HFFc6 (cell line): Measurements from ENCODE around the gene TBC1D2B. TPM values are rescaled to one million over a fixed set of nuclear protein-coding genes. Genes with fewer than 3 reads are reported as not detected.
"Not testable (repeated sequence)": the region's sequence is repeated elsewhere in the genome, so short reads cannot be mapped to it uniquely, and the experiment has no call there.

Experiments used
- DNase-seq: peaks from one replicate; pipeline ENCODE4 v3.0.0-alpha.2; 2018
- H3K27ac Mint-ChIP-seq: 2 replicates; pipeline ENCODE4 v1.8.0; 2020; ENCODE audit warnings: mild to moderate bottlenecking, mixed read lengths
- H3K27me3 Mint-ChIP-seq: 2 replicates; pipeline ENCODE4 v1.8.0; 2021; ENCODE audit warnings: mild to moderate bottlenecking, moderate library complexity, mixed read lengths; ENCODE audit not compliant: insufficient read depth
- H3K36me3 Mint-ChIP-seq: 2 replicates; pipeline ENCODE4 v1.8.0; 2021; ENCODE audit warnings: low read depth, mixed read lengths
- H3K4me1 Mint-ChIP-seq: 2 replicates; pipeline ENCODE4 v1.8.0; 2020; ENCODE audit warnings: low read depth, mixed read lengths
- H3K4me3 Mint-ChIP-seq: 2 replicates; pipeline ENCODE4 v1.8.0; 2020; ENCODE audit warnings: mild to moderate bottlenecking, moderate library complexity, mixed read lengths
- H3K9me3 Mint-ChIP-seq: 2 replicates; pipeline ENCODE4 v1.8.0; 2020; ENCODE audit warnings: mild to moderate bottlenecking, mixed read lengths
- total RNA-seq, 6 experiments: library from RNA; stranded (reverse); fragmentation: NEBNext Ultra II Directional; extraction: Animal tissue kit (Norgen Biotek cat#: 25700); gene quantifications; 2 replicates in 1 of 6; 3 replicates in 5 of 6; pipeline ENCODE4 v1.2.3, GENCODE V29; 2021
- TF ChIP-seq, protein P1 (sequence below): fragments of 200-600 bp; sonication (generic); IDR thresholded peaks from 2 replicates; pipeline ENCODE4 v1.5.0; 2021; ENCODE audit warnings: antibody characterized with exemption, mild to moderate bottlenecking

Gene TBC1D2B
- total RNA-seq, 6 experiments from 2014 or later = 34.1 to 42.5 (median 38.0) TPM

- Mint-ChIP-seq H3K9me3 (no peaks in the 10 kb centered on the region), H3K27ac (no peak overlapping the region), H3K27me3 (peaks cover 24% of the 10 kb centered on the region), H3K36me3 (no peaks in the 10 kb centered on the region), H3K4me3 (no peak overlapping the region), H3K4me1 (no peaks in the 10 kb centered on the region)
- no peak for DNase-seq
- TF ChIP-seq, protein P1, sequence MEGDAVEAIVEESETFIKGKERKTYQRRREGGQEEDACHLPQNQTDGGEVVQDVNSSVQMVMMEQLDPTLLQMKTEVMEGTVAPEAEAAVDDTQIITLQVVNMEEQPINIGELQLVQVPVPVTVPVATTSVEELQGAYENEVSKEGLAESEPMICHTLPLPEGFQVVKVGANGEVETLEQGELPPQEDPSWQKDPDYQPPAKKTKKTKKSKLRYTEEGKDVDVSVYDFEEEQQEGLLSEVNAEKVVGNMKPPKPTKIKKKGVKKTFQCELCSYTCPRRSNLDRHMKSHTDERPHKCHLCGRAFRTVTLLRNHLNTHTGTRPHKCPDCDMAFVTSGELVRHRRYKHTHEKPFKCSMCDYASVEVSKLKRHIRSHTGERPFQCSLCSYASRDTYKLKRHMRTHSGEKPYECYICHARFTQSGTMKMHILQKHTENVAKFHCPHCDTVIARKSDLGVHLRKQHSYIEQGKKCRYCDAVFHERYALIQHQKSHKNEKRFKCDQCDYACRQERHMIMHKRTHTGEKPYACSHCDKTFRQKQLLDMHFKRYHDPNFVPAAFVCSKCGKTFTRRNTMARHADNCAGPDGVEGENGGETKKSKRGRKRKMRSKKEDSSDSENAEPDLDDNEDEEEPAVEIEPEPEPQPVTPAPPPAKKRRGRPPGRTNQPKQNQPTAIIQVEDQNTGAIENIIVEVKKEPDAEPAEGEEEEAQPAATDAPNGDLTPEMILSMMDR = no peak
Observed at GRCh38 chr15:77980098-77980497, 97.4 kb downstream of the TBC1D2B start.

DNA sequence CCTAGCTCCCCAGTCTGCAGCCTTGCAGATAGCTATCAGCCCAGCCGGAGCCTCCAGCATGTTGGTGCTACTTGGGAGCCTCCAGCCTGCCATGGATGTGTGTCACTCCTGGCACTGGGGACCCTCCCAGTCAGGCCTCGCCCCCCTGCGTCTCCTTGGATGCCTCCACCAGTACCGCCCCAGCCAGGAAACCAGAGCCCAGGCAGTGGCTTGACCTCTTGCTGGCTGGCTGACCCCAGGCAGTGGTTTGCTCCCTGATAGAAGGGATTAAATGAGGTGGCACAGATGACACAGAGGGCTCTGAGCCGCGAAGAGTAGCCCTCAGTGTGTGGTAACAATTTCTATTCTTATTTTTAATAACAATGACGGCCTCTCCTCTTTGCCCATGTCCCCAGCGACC lies 98.4 kb downstream of the TBC1D2B start:
- H3K9me3 Mint-ChIP-seq, H3K36me3 Mint-ChIP-seq, H3K4me1 Mint-ChIP-seq, H3K4me3 Mint-ChIP-seq, H3K27ac Mint-ChIP-seq, DNase-seq: not testable (repeated sequence)
- H3K27me3 Mint-ChIP-seq = peaks cover 24% of the 10 kb centered on the region

DNA sequence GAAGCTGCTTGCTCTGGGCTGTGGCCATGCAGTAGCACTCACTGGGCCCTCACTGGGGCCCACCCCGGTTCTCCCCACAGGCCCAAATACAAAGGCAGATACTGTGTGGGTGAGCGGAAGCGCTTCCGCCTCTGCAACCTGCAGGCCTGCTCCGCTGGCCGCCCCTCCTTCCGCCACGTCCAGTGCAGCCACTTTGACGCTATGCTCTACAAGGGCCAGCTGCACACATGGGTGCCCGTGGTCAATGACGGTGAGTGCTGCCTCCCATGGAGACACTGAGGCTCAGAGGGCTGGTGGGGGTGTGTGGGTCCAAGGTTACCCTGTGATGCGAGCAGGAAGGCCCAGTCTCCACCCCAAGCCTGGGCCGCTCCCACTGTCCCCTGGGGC lies 98.8 kb downstream of the TBC1D2B start:
- DNase-seq, H3K4me1 Mint-ChIP-seq, H3K36me3 Mint-ChIP-seq, H3K9me3 Mint-ChIP-seq, H3K27ac Mint-ChIP-seq, H3K4me3 Mint-ChIP-seq: not testable (repeated sequence)
- H3K27me3 Mint-ChIP-seq = peaks cover 23% of the 10 kb centered on the region

DNA sequence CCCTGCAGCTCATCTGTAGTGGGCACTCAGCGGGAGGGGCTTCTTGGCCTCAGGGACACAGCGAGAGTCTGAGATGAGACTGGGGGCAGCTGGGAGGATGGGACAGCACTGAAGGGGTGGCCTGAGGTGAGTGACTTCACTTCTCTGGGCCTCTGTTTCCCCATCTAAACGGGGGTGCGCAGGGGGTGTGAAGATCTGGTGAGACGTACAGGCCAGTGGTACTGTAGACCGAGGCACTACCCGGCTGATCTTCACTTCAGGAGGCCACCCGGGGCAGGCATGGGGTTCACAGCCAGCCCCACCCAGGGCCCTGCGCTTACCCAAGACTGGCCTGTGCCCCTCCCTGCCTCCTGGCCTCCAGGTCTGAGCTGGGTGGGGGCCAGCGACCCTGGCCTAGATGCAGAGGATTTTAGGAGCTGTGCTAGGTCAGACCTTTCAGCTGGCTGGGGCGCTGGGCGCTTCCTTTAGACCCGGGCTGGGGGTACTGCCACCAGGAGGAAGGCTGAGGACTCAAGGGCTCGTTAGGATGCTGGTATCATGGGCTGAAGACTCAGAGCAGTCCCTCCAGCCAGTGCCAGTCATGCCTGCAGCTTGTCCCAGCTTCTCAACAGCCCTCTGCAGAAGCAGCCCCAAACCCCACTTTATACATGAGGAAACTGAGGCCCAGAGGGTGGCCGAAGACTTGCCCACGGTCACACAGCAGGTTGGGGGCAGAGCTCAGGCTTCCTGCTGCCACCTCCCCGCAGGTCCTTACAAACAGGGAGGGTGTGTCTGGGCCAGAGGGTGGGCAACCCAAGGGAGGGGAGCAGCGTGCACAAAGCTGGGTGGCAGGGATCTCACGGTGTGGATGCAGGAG lies 99.4 kb downstream of the TBC1D2B start:
- H3K9me3 Mint-ChIP-seq, DNase-seq, H3K4me1 Mint-ChIP-seq, H3K4me3 Mint-ChIP-seq, H3K27ac Mint-ChIP-seq, H3K36me3 Mint-ChIP-seq: not testable (repeated sequence)
- peaks cover 17% of the 10 kb centered on the region for H3K27me3 Mint-ChIP-seq

DNA sequence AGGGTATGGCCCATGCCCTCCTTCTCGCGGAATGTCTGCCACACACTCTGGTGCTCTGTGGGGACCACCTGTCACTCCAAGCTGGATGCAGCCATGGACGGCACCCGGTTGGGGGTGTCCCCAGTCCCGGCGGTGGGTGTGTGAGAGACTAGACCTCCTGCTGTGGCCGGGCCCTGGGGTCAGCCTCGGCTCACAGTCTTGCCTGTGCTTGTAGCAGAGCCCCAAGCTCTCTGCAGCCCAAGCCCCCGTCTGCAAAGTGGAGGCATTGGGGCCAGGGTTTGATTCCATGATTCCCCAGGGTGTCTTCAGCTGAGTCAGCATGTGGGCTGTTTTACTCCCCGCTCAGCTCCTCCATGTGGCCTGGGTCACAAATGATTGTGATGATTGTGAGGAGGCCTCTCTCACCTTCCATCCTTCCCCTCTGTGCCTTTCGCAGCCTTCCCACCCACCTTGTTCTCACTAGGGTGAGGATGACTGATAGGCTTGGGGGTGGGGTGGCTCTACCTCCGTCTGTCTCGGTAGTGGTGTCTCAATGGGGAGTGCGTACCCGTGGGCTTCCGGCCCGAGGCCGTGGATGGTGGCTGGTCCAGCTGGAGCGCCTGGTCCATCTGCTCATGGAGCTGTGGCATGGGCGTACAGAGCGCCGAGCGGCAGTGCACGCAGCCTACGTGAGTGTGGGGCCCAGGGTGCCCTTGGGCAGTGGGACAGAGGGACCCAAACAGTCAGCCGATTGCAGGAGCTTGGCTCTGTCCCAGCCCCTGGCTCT lies 100.6 kb downstream of the TBC1D2B start:
- H3K9me3 Mint-ChIP-seq, H3K27me3 Mint-ChIP-seq, H3K4me3 Mint-ChIP-seq, H3K4me1 Mint-ChIP-seq, H3K36me3 Mint-ChIP-seq, DNase-seq, H3K27ac Mint-ChIP-seq: not testable (repeated sequence)

GRCh38 chr15:77976095-77976450 lies 101.4 kb downstream of the TBC1D2B start:
- not testable (repeated sequence) for H3K36me3 Mint-ChIP-seq, H3K27me3 Mint-ChIP-seq, H3K4me3 Mint-ChIP-seq, H3K9me3 Mint-ChIP-seq, DNase-seq, H3K4me1 Mint-ChIP-seq, H3K27ac Mint-ChIP-seq

- no peak for DNase-seq
Observed at GRCh38 chr15:77975332-77976094, 102.0 kb downstream of the TBC1D2B start.

More at GRCh38 chr15:77975332-77976094, 102.0 kb downstream of the TBC1D2B start:
- H3K27ac Mint-ChIP-seq = no peak overlapping the region
- peaks cover 5% of the 10 kb centered on the region; the same call in 1 of the 2 replicates for H3K27me3 Mint-ChIP-seq
- 0 out of 2 replicates have a peak, but pooled peaks cover 4% of the 10 kb centered on the region for H3K4me1 Mint-ChIP-seq
- H3K9me3 Mint-ChIP-seq = no peaks in the 10 kb centered on the region
- TF ChIP-seq, protein P1 = no peak
- no peak overlapping the region for H3K4me3 Mint-ChIP-seq
- no peaks in the 10 kb centered on the region for H3K36me3 Mint-ChIP-seq
